ENCODE results near the gene GAS2L1. TPM values are rescaled to one million over a fixed set of nuclear protein-coding genes. Genes with fewer than 3 reads are reported as not detected.

Gene GAS2L1
- total RNA-seq, 1 experiment from 2014 or later, result 8.0 TPM

- no peak for TF ChIP-seq CTCF (conservative IDR thresholded peaks at IDR 0.05)
- Histone ChIP-seq H3K18ac (ENCODE audit: insufficient read length, low read depth, low read length) (no peak overlapping the region), H3K4me2 (ENCODE audit: insufficient read depth, insufficient read length, low read length) (no peak overlapping the region), H3K79me2 (ENCODE audit: insufficient read depth, low read length) (peaks cover 44% of the 10 kb centered on the region), H2BK15ac (ENCODE audit: low read depth, low read length) (no peak overlapping the region), H2BK20ac (ENCODE audit: low read depth, low read length, poor library complexity, severe bottlenecking) (no peak overlapping the region), H2BK120ac (ENCODE audit: low read depth, low read length, poor library complexity, severe bottlenecking) (no peak overlapping the region), H3K9me3 (ENCODE audit: control insufficient read depth, low read depth, low read length) (no peaks in the 10 kb centered on the region), H3K4ac (ENCODE audit: low read depth, low read length) (no peak overlapping the region), H4K91ac (ENCODE audit: insufficient read length, low read depth, low read length) (no peak overlapping the region), H3K23me2 (ENCODE audit: insufficient read length, low read depth, low read length, poor library complexity, severe bottlenecking) (peaks cover 2% of the 10 kb centered on the region), H3K14ac (ENCODE audit: insufficient read depth, low read length) (no peak overlapping the region), H2AK5ac (ENCODE audit: insufficient read length, low read length) (no peak overlapping the region), H3K56ac (ENCODE audit: insufficient read length, low read depth, low read length) (no peak overlapping the region), H4K8ac (replicated peaks; ENCODE audit: insufficient read length, low read depth, low read length) (no peak overlapping the region), H3K4me1 (ENCODE audit: insufficient read depth, low read length) (0 out of 2 replicates have a peak, but pooled peaks cover 4% of the 10 kb centered on the region), H3K79me1 (ENCODE audit: insufficient read depth, low read depth, low read length, poor library complexity, severe bottlenecking) (peaks cover 5% of the 10 kb centered on the region), H4K20me1 (ENCODE audit: control insufficient read depth, insufficient read depth, insufficient read length) (no peaks in the 10 kb centered on the region), H2BK5ac (ENCODE audit: insufficient read length, low read length) (no peak overlapping the region), H4K5ac (ENCODE audit: insufficient read length, low read depth, low read length) (no peak overlapping the region), H3T11ph (ENCODE audit: low read length) (no peak overlapping the region), H2BK12ac (ENCODE audit: insufficient read length, low read depth, low read length) (no peak overlapping the region), H2AFZ (ENCODE audit: low read length) (no peak overlapping the region), H3K9ac (ENCODE audit: extremely low read depth, insufficient read length, low read length) (no peak overlapping the region), H3K27ac (ENCODE audit: insufficient read length, low read depth, low read length) (no peak overlapping the region), H3K23ac (ENCODE audit: insufficient read length, low read depth, low read length) (no peak overlapping the region), H3K27me3 (ENCODE audit: insufficient read depth, low read length) (no peaks in the 10 kb centered on the region)
- Mint-ChIP-seq H3K27me3 (ENCODE audit: low read depth) (no peaks in the 10 kb centered on the region), H3K27ac (no peak overlapping the region; a peak in 1 of 7 replicates), H3K4me3 (no peak overlapping the region), H3K36me3 (ENCODE audit: insufficient read depth in 1 of 3, low read depth in 3 of 3) (peaks cover 76 to 98% (median 97%) of the 10 kb centered on the region in 3 experiments), H3K4me1 (peaks cover 26% of the 10 kb centered on the region in 2 experiments), H3K9me3 (no peaks in the 10 kb centered on the region)
- DNase-seq, result no peak
- no CpG with 5 or more reads among the region's 3 CpGs for WGBS (ENCODE audit: extremely low coverage, insufficient read length, low lambda C conversion rate)
Observed at GRCh38 chr22:29275167-29275566, 31.3 kb upstream of the GAS2L1 start.
